GM21515 (cell line): ENCODE measurements around the gene ACOT11.

Experiments
- ATAC-seq: cut with Tn5 transposase; IDR thresholded peaks from one replicate; pipeline ENCODE4 v1.9.1; 2021; ENCODE audit not compliant: unreplicated experiment

Gene ACOT11

DNA sequence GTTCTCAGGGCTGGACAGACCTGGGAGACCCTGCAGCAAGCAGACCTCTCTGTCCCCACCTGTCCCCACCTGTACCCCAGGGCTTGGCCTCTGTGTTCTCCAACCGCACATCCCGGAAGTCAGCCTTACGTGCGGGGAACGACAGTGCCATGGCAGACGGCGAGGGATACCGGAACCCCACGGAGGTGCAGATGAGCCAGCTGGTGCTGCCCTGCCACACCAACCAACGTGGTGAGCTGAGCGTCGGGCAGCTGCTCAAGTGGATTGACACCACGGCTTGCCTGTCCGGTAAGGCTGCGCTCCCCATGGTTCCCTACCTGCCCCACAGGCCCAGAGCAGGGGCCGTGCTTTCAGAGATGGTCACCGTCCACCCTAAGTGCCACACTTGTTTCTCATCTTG, 36.5 kb downstream of the ACOT11 start:
- no peak for ATAC-seq

- no peak for ATAC-seq
These were observed 37.4 kb downstream of the ACOT11 start for GRCh38 chr1:54585181-54586066.

DNA sequence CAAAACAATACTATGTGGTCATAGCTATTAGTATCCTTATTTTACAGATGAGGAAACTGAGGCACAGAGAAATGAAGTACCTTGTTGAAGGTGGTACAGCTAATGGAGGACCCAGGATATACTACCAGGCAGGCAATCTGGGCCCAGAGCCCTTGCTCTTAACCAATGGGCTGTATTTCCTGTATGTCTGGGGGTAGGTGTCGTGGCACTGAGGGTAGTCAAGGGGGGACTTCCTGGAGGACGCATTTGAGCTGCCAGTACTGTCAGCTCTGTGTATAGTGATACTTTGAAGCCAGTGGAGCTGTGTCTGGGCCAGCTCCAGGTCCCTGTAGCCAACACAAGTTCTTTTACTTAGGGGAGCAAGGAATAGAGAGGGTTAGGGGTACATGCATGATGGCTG, 40.3 kb downstream of the ACOT11 start:
- no peak for ATAC-seq

DNA sequence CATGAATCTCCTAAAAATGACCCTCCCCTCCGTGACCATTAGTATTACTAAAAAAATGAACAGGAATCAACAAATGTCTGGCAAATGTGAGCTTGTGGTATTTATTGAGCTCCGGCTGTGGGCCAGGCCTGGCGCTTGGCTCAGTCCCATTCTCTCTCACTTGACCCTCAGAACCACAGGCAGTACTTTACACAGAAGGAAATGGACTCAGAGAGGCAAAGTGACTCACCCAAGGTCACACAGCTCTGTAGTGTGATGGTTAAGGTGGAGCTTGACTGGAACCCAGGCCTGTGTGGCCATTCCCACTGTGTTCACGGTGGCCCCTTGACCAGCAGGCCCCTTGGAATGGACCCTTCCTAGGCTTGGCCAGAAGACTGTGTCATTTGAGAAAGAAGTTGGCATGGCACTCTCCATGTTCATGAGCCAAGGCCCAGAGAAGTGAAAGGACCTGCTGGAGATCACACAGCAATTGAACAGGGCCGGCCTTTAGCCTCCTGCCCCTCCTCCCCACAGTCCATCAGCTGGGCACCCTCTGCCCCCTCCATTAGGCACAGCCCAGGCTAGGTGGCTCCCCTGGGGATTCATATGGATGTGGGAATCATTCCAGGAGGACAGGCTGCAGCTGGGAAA, 43.2 kb downstream of the ACOT11 start:
- ATAC-seq: no peak

DNA sequence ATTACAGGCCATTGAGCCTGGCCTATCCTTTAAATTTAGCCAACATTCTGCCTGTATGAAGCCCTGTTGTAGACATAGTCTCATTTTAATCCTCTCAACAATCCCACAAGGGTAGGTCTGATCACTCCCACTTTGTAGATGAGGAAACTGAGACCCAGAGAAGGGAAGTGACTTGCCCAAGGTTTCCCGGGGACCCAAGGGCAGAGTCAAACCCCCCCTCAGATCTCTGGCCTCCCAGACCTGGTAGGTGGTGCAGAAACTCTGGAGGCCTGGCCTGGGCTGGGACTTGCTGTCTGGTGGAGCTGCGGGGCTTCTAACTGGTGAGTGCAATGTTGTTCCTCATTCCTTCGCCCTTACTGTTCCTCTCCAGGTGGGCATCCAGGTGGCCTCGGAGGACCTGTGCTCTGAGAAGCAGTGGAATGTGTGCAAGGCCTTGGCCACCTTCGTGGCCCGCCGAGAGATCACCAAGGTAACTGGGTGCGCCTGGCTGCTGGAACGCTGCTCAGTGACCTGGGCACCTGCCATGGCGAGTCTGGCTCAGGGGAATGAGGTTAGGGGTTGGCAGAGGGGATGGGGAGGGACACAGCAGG, 45.6 kb downstream of the ACOT11 start:
- ATAC-seq: no peak

DNA sequence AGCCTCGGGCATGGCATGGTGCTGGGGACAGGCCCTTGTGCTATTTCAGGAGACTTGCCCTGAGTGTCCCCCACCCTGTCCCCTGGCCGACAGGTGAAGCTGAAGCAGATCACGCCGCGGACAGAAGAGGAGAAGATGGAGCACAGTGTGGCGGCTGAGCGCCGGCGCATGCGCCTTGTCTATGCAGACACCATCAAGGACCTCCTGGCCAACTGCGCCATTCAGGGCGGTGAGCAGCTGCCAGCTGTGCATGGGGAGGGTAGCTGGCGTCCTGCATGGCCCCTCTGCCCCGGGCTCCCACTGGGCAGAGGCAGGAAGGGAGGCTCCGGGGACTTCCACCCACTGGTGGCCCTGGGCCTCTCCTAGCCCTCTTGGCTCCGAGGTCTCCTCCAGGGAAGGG, 46.4 kb downstream of the ACOT11 start:
- ATAC-seq: no peak

- ATAC-seq: no peak
These were observed 48.0 kb downstream of the ACOT11 start for GRCh38 chr1:54595956-54596498.

GRCh38 chr1:54596756-54597155, 48.7 kb downstream of the ACOT11 start:
- ATAC-seq: no peak

DNA sequence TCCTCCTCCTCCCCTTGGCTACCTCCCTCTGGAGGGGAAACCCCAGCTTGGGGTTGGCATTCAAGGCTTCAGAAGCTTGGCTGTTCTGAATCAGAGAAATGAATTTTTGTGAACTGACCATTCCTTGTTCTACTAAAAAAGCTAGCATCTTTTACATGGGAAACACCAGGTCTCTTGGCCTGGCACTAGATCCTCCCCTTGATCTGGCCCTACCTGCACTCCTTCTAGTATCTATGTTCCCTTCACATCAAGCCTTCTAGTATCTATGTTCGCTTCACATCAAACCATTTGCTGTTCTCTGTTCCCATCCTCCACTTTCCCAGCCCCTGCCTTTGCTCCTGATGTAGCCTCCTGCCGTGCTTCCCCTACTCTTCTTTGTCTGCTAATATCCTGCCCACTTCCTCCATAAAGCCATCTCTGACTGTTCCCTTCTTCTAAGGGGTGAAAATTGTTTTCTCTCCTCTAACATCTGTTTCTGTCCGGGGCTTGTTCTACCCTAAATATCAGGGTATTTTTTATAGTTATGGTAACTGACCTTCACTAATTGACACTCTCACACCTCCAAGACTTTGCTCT, 49.5 kb downstream of the ACOT11 start:
- ATAC-seq: no peak

- no peak for ATAC-seq
These were observed 51.3 kb downstream of the ACOT11 start for GRCh38 chr1:54599211-54599823.

- no peak for ATAC-seq
These were observed 53.1 kb downstream of the ACOT11 start for GRCh38 chr1:54600947-54601721.

GRCh38 chr1:54601730-54602129, 53.7 kb downstream of the ACOT11 start:
- ATAC-seq: no peak

- no peak for ATAC-seq
These were observed 54.5 kb downstream of the ACOT11 start for GRCh38 chr1:54602554-54602953.

GRCh38 chr1:54603241-54603640, 55.2 kb downstream of the ACOT11 start:
- ATAC-seq: no peak

DNA sequence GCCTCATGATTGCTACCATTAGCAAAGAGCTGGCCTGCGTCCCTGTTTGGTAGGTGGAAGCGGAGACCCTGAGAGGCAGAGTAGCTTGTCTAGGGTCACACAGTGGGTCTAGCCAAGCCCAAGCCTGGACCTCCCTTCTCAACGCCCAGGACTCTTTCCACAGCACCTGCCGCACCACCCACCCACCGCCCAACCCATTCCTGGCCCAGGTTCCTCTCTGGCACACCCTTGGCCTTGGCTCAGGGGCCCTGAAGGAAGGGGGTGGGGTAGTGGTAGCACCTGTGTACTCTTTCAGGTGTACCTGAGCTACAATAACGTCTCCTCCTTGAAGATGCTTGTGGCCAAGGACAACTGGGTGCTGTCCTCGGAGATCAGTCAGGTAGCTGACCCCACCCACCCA, 56.0 kb downstream of the ACOT11 start:
- no peak for ATAC-seq

GRCh38 chr1:54604572-54605370, 56.7 kb downstream of the ACOT11 start:
- ATAC-seq: no peak

- ATAC-seq: no peak
These were observed 58.3 kb downstream of the ACOT11 start for GRCh38 chr1:54606096-54606989.

GRCh38 chr1:54606990-54607325, 58.9 kb downstream of the ACOT11 start:
- no peak for ATAC-seq
